ENCODE data around the gene NLRP8. TPM values are rescaled to one million over a fixed set of nuclear protein-coding genes. Genes with fewer than 3 reads are reported as not detected.

The NLRP8 gene
- total and polyA plus RNA-seq, 2 of the 4 experiments (the other 2 are of a cell fraction): not detected

GRCh38 chr19:55939206-55939605 is 8.4 kb upstream of the NLRP8 start:
- Histone ChIP-seq H3K14ac (replicated peaks; ENCODE audit: low read depth, low read length) (no peak overlapping the region), H4K91ac (ENCODE audit: insufficient read depth, low read depth, low read length) (no peak overlapping the region), H3K56ac (ENCODE audit: extremely low read depth, insufficient read depth, low read length) (no peak overlapping the region), H3K4ac (ENCODE audit: low read depth, low read length) (no peak overlapping the region), H4K5ac (ENCODE audit: low read depth, low read length) (no peak overlapping the region), H3K9me3 (ENCODE audit: control insufficient read depth, insufficient read depth, low read length) (peaks cover 26% of the 10 kb centered on the region; the same call in 1 of the 2 replicates), H2BK120ac (ENCODE audit: low read depth, low read length) (no peak overlapping the region), H3K9me1 (ENCODE audit: insufficient read depth, low read length) (no peaks in the 10 kb centered on the region), H3K23ac (ENCODE audit: low read depth, low read length) (no peak overlapping the region), H4K20me1 (ENCODE audit: insufficient read depth, low read length) (no peaks in the 10 kb centered on the region), H2AFZ (replicated peaks; ENCODE audit: low read length, poor library complexity) (no peak overlapping the region), H3K27me3 (ENCODE audit: control insufficient read depth, insufficient read depth, low read length) (no peaks in the 10 kb centered on the region), H3K9ac (ENCODE audit: low read depth, low read length) (no peak overlapping the region), H2BK20ac (ENCODE audit: low read depth, low read length) (no peak overlapping the region), H3K79me1 (ENCODE audit: low read depth in 1 of 2, low read length in 2 of 2) (no peaks in the 10 kb centered on the region), H3K4me1 (ENCODE audit: control insufficient read depth, insufficient read depth, low read length) (no peaks in the 10 kb centered on the region), H2BK15ac (ENCODE audit: low read depth, low read length) (no peak overlapping the region), H2AK5ac (ENCODE audit: low read depth, low read length) (no peak overlapping the region), H4K8ac (ENCODE audit: low read depth in 2 of 2, low read length in 2 of 2) (no peak overlapping the region), H3K27ac (ENCODE audit: insufficient read depth, low read length) (no peak overlapping the region), H3K4me2 (ENCODE audit: low read depth, low read length) (no peak overlapping the region), H2AK9ac (replicated peaks; ENCODE audit: low read depth, low read length, poor library complexity) (no peak overlapping the region), H2BK5ac (ENCODE audit: low read depth, low read length, poor library complexity, severe bottlenecking) (no peak overlapping the region), H3K4me3 (ENCODE audit: insufficient read depth, low read depth, low read length) (no peak overlapping the region), H3K36me3 (ENCODE audit: control insufficient read depth, insufficient read depth, low read length) (no peaks in the 10 kb centered on the region), H3K18ac (ENCODE audit: low read depth, low read length) (no peak overlapping the region)
- POLR2A ChIA-PET (ENCODE audit: unreplicated experiment): no interaction called here
- CTCF ChIA-PET: no interaction called here
- 6% methylated on average over 2 of the region's 7 CpGs; no CpG with 5 or more reads in 1 of the 2 experiments for WGBS, 2 experiments (ENCODE audit: extremely low coverage in 2 of 2, insufficient read length in 1 of 2)
- BruUV-seq (replicated peaks): no TSS peak
- intact Hi-C loops (cut with micrococcal nuclease): no loop called here
- in situ Hi-C loops (cut with MboI; ENCODE audit: low sequenced_read_pairs): no loop called here
- dilution Hi-C loops (cut with HindIII; ENCODE audit: low sequenced_read_pairs, unreplicated experiment): no loop called here
- no peak for DNase-seq
- ATAC-seq (ENCODE audit: low read depth): no peak
- TF ChIP-seq RFX5 (IDR thresholded peaks at IDR 0.05; ENCODE audit: low read depth, low read length) (no peak), POLR2A (IDR thresholded peaks at IDR 0.05; ENCODE audit: low read depth, low read length) (no peak), SMC3 (IDR thresholded peaks at IDR 0.05; ENCODE audit: low read depth, low read length) (no peak), MXI1 (IDR thresholded peaks at IDR 0.05; ENCODE audit: borderline replicate concordance, low read depth, low read length) (no peak), RAD21 (IDR thresholded peaks at IDR 0.05; ENCODE audit: low read length) (no peak), ELK1 (IDR thresholded peaks at IDR 0.05; ENCODE audit: borderline replicate concordance, low read depth, low read length) (no peak), NFE2L2 (IDR thresholded peaks at IDR 0.05; ENCODE audit: low read depth, low read length) (no peak), FOS (IDR thresholded peaks at IDR 0.05; ENCODE audit: low read depth, low read length) (no peak), CTCF (conservative IDR thresholded peaks at IDR 0.05; ENCODE audit: low read depth, low read length) (no peak), CHD1 (IDR thresholded peaks at IDR 0.05; ENCODE audit: low read depth, low read length) (no peak), CEBPB (IDR thresholded peaks at IDR 0.05; ENCODE audit: low read depth, low read length) (no peak), RCOR1 (IDR thresholded peaks at IDR 0.05; ENCODE audit: insufficient replicate concordance, low read length) (no peak), MAFK (IDR thresholded peaks at IDR 0.05; ENCODE audit: low read depth, low read length) (no peak), BHLHE40 (IDR thresholded peaks at IDR 0.05; ENCODE audit: low read depth, low read length) (no peak), USF2 (IDR thresholded peaks at IDR 0.05; ENCODE audit: low read depth, low read length) (no peak), MAZ (IDR thresholded peaks at IDR 0.05; ENCODE audit: borderline replicate concordance, low read depth, low read length) (no peak)
